Skeletal muscle cell (primary cell): ENCODE results near the gene MYF5.
A peak's percentile ranks its signal among the peaks of the same experiment; 100 is the strongest.

ENCODE experiments used
- DNase-seq: peaks from one replicate; pipeline ENCODE4 v3.0.0-alpha.2; 2010; ENCODE audit warnings: low read depth
- H3K4me3 ChIP-seq: 2 replicates; pipeline ENCODE4 v1.5.1; 2011; ENCODE audit warnings: low read depth, mild to moderate bottlenecking, control low read depth, low read length, moderate library complexity

The MYF5 gene

DNA sequence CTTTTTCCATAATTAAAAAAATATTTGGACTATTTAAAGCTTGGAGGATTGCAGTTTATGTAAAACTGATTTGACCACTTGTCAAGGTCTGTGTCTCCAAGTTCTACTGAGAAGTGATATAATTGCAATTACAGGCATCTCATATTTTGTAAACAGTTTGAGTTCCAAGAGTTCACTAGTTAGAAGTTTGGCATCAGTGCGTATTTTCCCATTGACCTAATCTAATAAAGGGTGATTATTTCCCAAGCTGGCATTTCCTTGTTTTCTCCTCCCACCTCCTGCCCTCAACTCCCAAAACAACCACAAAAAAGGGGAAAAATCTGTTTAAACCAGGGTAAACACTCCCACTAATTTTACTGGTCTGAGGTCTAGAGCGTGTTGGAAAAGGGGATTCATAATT, 12.3 kb upstream of the MYF5 start:
- no peak overlapping the region for H3K4me3 ChIP-seq
- no peak for DNase-seq

DNA sequence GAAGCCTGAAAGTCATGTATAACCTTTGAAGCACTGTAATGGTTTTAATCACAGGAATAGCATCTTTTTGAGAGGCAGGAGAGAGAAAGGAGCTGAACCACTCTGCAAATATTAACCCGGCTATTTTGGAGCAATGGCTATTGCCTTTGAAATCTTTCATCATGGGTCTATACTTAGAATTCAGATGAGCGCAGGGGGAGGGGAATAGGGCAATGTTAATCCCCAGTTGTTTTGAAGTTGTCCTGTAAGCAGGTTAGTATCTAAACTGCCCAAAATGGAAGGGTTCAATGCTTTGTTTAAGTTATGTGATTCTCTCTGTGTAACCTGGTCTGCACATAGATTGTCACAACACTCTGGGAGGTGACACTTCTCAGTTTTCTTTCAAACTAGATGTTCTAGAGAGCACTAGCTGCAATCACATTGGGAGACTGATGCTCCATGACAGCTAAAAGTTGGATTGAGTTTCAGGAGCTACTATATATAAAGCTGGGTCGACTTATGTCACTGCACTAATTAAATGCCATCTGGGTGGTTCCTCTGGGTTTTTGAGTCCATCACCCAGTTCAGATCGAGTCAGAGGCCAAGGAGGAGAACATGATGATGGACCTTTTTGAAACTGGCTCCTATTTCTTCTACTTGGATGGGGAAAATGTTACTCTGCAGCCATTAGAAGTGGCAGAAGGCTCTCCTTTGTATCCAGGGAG, 9.4 kb upstream of the MYF5 start, which contains the start of gene MYF6:
Gene MYF6, plus strand, starts transcription at position 509 of the 704 bp plus-strand sequence. Its CDS starts 86 bp downstream, at position 595.
- peak within 1 kb of the TSS; percentile 36 for H3K4me3 ChIP-seq
- no peak for DNase-seq

- peak overlapping the region; percentile 36 for H3K4me3 ChIP-seq
These were observed 8.9 kb upstream of the MYF5 start for GRCh38 chr12:80707830-80708258.

DNA sequence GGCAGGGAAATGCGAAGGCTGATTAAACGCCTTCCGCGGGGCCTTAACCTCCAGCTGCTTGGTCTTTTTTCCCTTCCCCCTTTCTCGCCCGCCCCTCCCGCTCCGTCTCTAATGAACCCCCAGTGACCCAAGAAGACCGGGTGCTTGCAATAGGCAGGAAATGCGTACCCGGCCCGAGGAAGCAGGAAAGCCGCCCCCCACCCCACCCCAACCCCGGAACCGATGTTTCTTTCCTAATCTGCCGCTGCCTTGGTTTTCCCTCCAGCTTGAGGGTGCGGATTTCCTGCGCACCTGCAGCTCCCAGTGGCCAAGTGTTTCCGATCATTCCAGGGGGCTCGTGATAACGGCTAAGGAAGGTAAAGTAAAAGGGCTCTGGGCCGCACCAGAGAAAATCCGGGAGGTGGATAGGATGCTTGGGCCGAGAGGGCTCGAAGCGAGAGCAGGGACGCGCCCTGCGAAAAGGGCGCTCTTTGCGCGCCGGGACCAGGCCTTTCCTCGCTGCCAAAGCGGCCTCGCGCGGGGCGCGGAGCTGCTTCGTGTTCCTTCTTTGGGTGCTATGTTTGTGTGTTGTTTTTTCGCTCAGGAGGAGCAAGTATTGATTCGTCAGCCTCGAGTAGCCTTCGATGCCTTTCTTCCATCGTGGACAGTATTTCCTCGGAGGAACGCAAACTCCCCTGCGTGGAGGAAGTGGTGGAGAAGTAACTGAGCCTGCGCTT, 8.3 kb upstream of the MYF5 start:
- DNase-seq, result no peak
- peak overlapping the region; percentile 36 for H3K4me3 ChIP-seq

More at GRCh38 chr12:80707830-80708258, 8.9 kb upstream of the MYF5 start:
- DNase-seq, result no peak

GRCh38 chr12:80708975-80709328, 7.8 kb upstream of the MYF5 start:
- DNase-seq, result no peak
- H3K4me3 ChIP-seq, result peak overlapping the region; percentile 36

- H3K4me3 ChIP-seq, result no peak overlapping the region
- DNase-seq, result no peak
These were observed 6.6 kb upstream of the MYF5 start for GRCh38 chr12:80709811-80710726.

GRCh38 chr12:80710727-80711449, 5.8 kb upstream of the MYF5 start:
- H3K4me3 ChIP-seq, result no peak overlapping the region
- DNase-seq, result no peak

- DNase-seq, result no peak
- no peak overlapping the region for H3K4me3 ChIP-seq
These were observed 4.8 kb upstream of the MYF5 start for GRCh38 chr12:80711866-80712265.

DNA sequence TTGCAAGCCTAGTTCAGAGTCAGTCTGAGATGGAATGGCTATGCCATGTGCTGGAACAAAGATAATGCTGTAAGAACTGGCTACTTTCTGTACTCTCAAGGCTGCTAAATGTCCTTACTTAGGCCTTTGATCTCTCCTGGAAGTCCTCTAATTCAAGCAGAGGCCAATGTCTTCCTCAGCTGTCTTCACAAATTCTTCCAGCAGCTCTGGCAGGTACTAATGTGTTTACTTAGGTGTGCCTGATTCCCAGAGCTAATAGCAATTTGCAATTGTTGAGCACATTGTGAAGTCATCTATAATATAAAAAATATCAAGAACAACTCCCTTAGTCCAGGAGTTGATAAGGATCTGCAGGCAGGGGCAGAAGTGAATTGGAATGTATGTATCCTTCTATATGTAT, 3.8 kb upstream of the MYF5 start:
- no peak overlapping the region for H3K4me3 ChIP-seq
- no peak for DNase-seq

- no peak for DNase-seq
- H3K4me3 ChIP-seq, result peak overlapping the region; percentile 34
These were observed 3.3 kb upstream of the MYF5 start for GRCh38 chr12:80713419-80713818.

DNA sequence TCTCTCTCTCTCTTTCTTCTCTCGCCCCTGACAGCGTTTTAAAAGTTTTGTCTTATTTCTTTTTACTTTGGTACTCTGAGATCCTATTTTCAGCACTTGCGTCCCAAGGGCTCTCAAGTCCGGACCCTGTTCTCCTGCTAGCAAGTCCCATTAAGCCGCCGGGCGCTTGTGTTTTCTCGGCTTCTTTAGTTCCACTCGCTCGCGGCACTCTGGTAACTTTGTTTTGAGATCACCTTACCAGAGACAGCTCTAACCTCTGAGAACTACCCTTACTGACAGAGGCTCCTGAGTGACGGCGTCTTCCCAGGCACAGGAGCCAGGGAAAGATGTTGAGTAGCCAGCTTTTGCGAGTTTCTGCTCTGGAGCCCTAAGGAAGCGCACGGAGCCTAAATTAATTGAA, 2.7 kb upstream of the MYF5 start:
- peak overlapping the region; percentile 34 for H3K4me3 ChIP-seq
- no peak for DNase-seq

DNA sequence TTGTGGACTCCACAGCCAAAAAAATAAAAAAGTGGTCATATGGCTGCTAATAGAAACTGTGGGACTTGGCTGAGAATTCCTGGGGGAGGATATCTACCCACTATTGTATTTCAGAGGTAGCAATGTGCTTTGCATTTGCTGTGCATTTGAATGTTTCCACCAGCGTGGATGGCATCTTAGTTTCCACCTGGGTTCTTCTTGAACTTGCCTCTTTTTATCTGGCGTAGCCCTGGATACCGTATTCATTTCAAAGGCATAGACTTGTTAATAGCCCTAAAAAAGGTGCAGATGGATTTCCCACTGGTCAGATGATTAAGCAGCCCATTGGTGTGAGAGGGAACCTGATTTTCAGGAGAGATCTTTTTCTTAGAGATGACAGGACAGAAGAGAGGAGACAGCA, 1.9 kb upstream of the MYF5 start:
- peak overlapping the region; percentile 34 for H3K4me3 ChIP-seq
- DNase-seq, result no peak

- no peak for DNase-seq
- H3K4me3 ChIP-seq, result no peak overlapping the region
These were observed 931 bp upstream of the MYF5 start for GRCh38 chr12:80715713-80716249.

- no peak for DNase-seq
- peak overlapping the region; percentile 49 for H3K4me3 ChIP-seq
These were observed 1.1 kb downstream of the MYF5 start for GRCh38 chr12:80717856-80718255.

DNA sequence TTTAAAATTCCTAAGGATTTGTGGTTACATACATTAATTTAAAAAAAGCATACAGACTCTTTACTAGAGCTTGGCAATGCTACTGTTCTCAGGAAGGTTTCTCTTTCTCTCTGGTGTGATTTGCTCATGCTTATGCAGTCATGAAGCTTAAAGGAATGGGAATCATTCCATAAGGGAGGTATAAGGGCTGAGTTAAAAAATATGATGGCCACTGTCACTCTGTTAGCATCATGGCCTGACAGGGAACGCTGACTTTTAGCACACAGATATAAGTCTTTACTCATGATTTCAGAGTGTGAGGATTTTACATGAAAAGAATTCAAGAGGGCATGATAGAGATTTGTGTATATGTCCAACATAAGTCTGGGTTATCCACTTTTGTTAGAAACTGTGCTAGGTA, 3.8 kb downstream of the MYF5 start:
- DNase-seq, result no peak
- H3K4me3 ChIP-seq, result no peak overlapping the region

- no peak overlapping the region for H3K4me3 ChIP-seq
- no peak for DNase-seq
These were observed 4.6 kb downstream of the MYF5 start for GRCh38 chr12:80721326-80721725.

GRCh38 chr12:80745851-80746505, 29.3 kb downstream of the MYF5 start:
- no peak overlapping the region for H3K4me3 ChIP-seq
- no peak for DNase-seq

DNA sequence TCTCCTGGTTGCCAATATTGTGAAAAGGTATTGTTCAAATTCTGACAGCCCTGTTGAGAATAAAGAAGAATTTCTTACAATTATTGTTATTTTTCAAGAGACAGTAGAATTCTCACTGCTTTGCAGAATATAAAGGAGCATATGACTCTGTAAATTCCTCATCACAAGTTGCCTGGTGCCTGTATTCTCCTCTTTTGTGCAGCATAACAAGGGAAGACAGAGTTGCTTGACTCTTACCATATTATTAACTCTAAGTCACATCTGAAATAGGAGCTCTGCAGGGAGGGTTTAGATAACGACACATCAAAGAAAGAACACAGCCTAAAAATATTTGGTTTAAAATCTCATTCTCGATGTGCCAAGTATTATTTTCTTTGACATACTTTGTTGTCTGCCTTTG, 31.1 kb downstream of the MYF5 start:
- no peak overlapping the region for H3K4me3 ChIP-seq
- DNase-seq, result no peak

DNA sequence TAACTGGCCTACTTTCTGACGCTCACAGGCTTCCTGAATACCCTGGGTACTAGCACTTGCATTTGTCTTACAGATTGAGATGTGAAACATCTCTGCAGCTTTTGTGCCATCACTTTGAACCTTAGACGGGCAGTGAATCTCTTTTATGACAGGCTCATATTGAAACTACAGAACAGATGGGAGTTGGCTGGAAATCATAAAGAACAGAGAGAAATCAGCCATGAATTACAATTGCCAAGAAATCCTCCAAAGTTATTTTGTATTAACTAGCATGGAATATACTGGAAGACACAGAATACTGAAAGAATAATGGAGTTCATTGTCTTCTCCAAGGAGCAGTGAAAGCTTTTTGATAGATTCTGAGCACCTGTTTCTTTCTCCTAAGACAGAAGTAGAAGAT, 32.7 kb downstream of the MYF5 start:
- no peak overlapping the region for H3K4me3 ChIP-seq
- no peak for DNase-seq
